ENCODE data around the gene ST3GAL3. TPM values are rescaled to one million over a fixed set of nuclear protein-coding genes. Genes with fewer than 3 reads are reported as not detected.
A peak's percentile ranks its signal among the peaks of the same experiment; 100 is the strongest.

The ST3GAL3 gene
- total RNA-seq, 1 donor = 16.8 TPM

DNA sequence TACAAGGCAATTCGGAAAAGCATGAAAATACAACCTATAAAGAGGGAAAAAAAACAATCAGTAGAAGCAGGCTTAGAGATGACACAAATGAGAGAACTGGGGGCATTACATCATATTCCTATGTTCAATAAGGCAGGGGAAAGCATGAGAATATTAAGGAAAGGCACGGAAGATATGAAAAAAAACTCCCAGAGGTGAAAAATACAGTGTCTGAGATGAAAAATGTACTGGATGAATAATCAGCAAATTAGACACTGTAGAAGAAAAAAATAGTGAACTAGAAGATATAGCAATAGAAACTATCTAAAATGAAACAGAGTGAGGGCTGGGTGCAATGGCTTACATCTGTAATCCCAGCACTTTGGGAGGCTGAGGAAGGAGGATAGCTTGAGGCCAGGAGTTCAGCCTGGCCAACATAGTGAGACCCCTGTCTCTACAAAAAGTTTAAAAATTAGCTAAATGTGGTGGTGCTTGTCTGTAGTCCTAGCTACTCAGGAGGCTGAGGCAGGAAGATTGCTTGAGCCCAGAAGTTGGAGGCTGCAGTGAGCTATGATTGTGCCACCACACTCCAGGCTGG lies 101.8 kb downstream of the ST3GAL3 start:
- TF ChIP-seq CTCF (IDR thresholded peaks at IDR 0.05; ENCODE audit: insufficient read depth, low read depth, low read length) = no peak
- no peak overlapping the region for H3K4me3 ChIP-seq (ENCODE audit: low read depth, low read length)
- DNase-seq (ENCODE audit: low read depth) = no peak

- no peak overlapping the region for H3K4me3 ChIP-seq (ENCODE audit: low read depth, low read length)
- TF ChIP-seq CTCF (IDR thresholded peaks at IDR 0.05; ENCODE audit: insufficient read depth, low read depth, low read length) = no peak
- no peak for DNase-seq (ENCODE audit: low read depth)
These were observed 105.2 kb downstream of the ST3GAL3 start for GRCh38 chr1:43812579-43812978.

GRCh38 chr1:43814401-43814800 lies 107.1 kb downstream of the ST3GAL3 start:
- H3K4me3 ChIP-seq (ENCODE audit: low read depth, low read length) = no peak overlapping the region
- TF ChIP-seq CTCF (IDR thresholded peaks at IDR 0.05; ENCODE audit: insufficient read depth, low read depth, low read length) = no peak
- no peak for DNase-seq (ENCODE audit: low read depth)

GRCh38 chr1:43817304-43817939 lies 110.1 kb downstream of the ST3GAL3 start:
- TF ChIP-seq CTCF (IDR thresholded peaks at IDR 0.05; ENCODE audit: insufficient read depth, low read depth, low read length) = no peak
- no peak for DNase-seq (ENCODE audit: low read depth)
- H3K4me3 ChIP-seq (ENCODE audit: low read depth, low read length) = no peak overlapping the region

DNA sequence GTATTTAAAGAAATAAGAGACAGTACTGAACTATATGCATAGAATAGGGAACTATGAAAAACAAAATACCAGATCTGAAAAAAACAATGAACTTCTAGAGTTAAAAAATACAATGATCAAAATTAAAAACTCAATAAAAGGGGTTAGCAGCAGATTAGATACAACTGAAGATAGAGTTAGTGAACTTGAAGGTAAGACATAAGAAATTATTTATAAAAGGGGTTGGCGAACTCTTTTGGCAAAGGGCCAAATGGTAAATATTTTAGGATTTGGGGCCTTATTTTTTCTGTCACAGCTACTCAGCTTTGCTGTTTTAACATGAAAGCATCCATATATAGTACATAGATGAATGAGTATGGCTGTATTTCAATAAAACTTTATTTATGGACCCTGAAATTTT lies 111.4 kb downstream of the ST3GAL3 start:
- TF ChIP-seq CTCF (IDR thresholded peaks at IDR 0.05; ENCODE audit: insufficient read depth, low read depth, low read length) = no peak
- peak; percentile 9 for DNase-seq (ENCODE audit: low read depth)

DNA sequence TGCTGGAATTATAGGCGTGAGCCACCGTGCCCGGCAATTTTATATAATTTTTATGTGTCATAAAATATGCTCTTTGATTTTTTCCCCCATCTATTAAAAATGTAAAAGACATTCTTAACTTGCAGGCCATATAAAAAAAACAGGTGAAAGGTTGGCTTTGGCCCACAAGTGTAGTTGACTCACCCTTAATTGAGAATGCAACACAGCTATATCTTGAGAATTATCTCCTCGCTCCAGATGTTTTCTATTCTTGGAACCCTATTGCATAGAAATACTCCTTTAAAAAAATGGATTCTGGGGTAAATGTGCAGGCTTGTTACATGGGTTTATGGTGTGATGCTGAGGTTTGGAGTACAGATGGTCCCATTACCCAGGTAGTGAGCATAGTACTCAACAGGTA lies 112.0 kb downstream of the ST3GAL3 start:
- DNase-seq (ENCODE audit: low read depth) = no peak
- no peak for TF ChIP-seq CTCF (IDR thresholded peaks at IDR 0.05; ENCODE audit: insufficient read depth, low read depth, low read length)

More for the DNA sequence above, 111.4 kb downstream of the ST3GAL3 start:
- no peak overlapping the region for H3K4me3 ChIP-seq (ENCODE audit: low read depth, low read length)

DNA sequence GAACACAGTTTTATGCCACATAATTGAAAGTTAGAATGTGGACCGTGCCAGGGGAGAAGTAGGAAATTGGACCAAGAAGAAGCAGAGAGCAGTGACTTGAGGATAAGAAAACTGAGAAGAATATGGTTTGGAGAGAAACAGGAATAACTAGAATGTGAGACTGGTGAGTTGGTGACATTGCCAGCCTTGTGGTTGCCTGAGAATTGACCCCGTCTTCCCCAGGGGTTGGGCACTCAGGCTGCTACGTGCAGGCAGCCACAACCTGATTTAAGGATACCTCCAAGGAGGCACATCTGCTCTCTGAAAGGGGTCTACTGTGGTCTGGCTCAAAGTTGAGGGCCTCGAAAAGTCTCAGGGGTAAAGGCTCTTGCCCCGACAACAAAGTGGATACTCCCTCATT lies 114.1 kb downstream of the ST3GAL3 start:
- TF ChIP-seq CTCF (IDR thresholded peaks at IDR 0.05; ENCODE audit: insufficient read depth, low read depth, low read length) = no peak
- no peak overlapping the region for H3K4me3 ChIP-seq (ENCODE audit: low read depth, low read length)
- no peak for DNase-seq (ENCODE audit: low read depth)

More for the DNA sequence above, 112.0 kb downstream of the ST3GAL3 start:
- H3K4me3 ChIP-seq (ENCODE audit: low read depth, low read length) = no peak overlapping the region

Measured in fibroblast of villous mesenchyme (primary cell).